K562 (cell line): Measurements from ENCODE around the gene STAT6. TPM values are rescaled to one million over a fixed set of nuclear protein-coding genes. Genes with fewer than 3 reads are reported as not detected.

Experiments used
- BRF1 ChIP-seq: IDR thresholded peaks from 3 replicates; pipeline ENCODE4 v1.6.1; 2011; ENCODE audit warnings: borderline replicate concordance, mild to moderate bottlenecking; ENCODE audit not compliant: insufficient read length; ENCODE audit errors: extremely low read depth
- CLOCK ChIP-seq: fragments of 250-450 bp; sonication (Bioruptor Pico); IDR thresholded peaks from 2 replicates; pipeline ENCODE4 v1.4.0; 2020; ENCODE audit warnings: mild to moderate bottlenecking, moderate library complexity, borderline replicate concordance
- PCBP2 ChIP-seq: fragments of 200-400 bp; formaldehyde crosslinking; IDR thresholded peaks from 2 replicates; pipeline ENCODE4 v1.6.1; 2018; ENCODE audit warnings: low read length, low read depth, mild to moderate bottlenecking, moderate library complexity; ENCODE audit not compliant: poor library complexity, severe bottlenecking
- RBM39 ChIP-seq: fragments of 200-400 bp; formaldehyde crosslinking; optimal IDR thresholded peaks from 2 replicates; pipeline ENCODE3; 2018; ENCODE audit warnings: low read depth, low read length
- TAF1 ChIP-seq: IDR thresholded peaks from 2 replicates; pipeline ENCODE4 v1.6.1; 2011; ENCODE audit warnings: mild to moderate bottlenecking, low read length, moderate library complexity; ENCODE audit not compliant: insufficient read depth, control insufficient read depth, severe bottlenecking; ENCODE audit errors: extremely low read depth
- ZC3H11A ChIP-seq: IDR thresholded peaks from 2 replicates; pipeline ENCODE4 v1.6.1; 2012; ENCODE audit warnings: low read depth, low read length, improper control_type of control experiment
- ZNF253 ChIP-seq: fragments of 250-450 bp; sonication (Bioruptor Pico); conservative IDR thresholded peaks from 2 replicates; pipeline ENCODE4 v1.6.1; 2021; ENCODE audit warnings: mild to moderate bottlenecking
- ZNF518B ChIP-seq: fragments of 250-450 bp; sonication (Bioruptor Pico); IDR thresholded peaks from 2 replicates; pipeline ENCODE4 v1.5.0; 2021; ENCODE audit warnings: mild to moderate bottlenecking, moderate library complexity
- polyA plus RNA-seq, 8 experiments: library from polyadenylated mRNA; depleted of rRNA in 4 of 8; stranded (reverse) in 5 of 8; unstranded in 3 of 8; fragments of >200 nt; fragmentation: Nextera tagmentation in 2 of 8; fragmentation: Illumina TruSeq in 1 of 8; extraction: Ambion mirVana in 2 of 8; extraction: Trizol in 1 of 8; gene quantifications; 2 replicates each; pipeline versions ENCODE4 v1.2.1 to v1.2.3, GENCODE V29; 2011 to 2014; ENCODE audit warnings: inconsistent platforms in 1 of 8, missing spikeins in 1 of 8
- total RNA-seq, 7 experiments: library from RNA; depleted of rRNA in 6 of 7; stranded (reverse); fragments of >200 nt in 6 of 7; fragmentation: Illumina TruSeq in 2 of 7; extraction: Trizol in 2 of 7; gene quantifications; 2 replicates each; pipeline versions ENCODE4 v1.2.1 to v1.2.3, GENCODE V29; 2011 to 2021; ENCODE audit warnings: low replicate concordance in 1 of 7
- TF ChIP-seq, protein P1 (sequence below): fragments of 250-450 bp; sonication (Bioruptor Pico); IDR thresholded peaks from 2 replicates; pipeline ENCODE4 v1.4.0; 2020; ENCODE audit warnings: borderline replicate concordance
- TF ChIP-seq, protein P2 (sequence below): fragments of 250-450 bp; sonication (Bioruptor Pico); IDR thresholded peaks from 2 replicates; pipeline ENCODE4 v1.8.0; 2022; ENCODE audit warnings: moderate library complexity, mild to moderate bottlenecking, inconsistent platforms

STAT6 gene
- total and polyA plus RNA-seq, 9 of the 15 experiments (the other 6 are each of a cell fraction or from before 2014, with no cell fraction given) = 2.4 to 49.5 (median 26.5) TPM

DNA sequence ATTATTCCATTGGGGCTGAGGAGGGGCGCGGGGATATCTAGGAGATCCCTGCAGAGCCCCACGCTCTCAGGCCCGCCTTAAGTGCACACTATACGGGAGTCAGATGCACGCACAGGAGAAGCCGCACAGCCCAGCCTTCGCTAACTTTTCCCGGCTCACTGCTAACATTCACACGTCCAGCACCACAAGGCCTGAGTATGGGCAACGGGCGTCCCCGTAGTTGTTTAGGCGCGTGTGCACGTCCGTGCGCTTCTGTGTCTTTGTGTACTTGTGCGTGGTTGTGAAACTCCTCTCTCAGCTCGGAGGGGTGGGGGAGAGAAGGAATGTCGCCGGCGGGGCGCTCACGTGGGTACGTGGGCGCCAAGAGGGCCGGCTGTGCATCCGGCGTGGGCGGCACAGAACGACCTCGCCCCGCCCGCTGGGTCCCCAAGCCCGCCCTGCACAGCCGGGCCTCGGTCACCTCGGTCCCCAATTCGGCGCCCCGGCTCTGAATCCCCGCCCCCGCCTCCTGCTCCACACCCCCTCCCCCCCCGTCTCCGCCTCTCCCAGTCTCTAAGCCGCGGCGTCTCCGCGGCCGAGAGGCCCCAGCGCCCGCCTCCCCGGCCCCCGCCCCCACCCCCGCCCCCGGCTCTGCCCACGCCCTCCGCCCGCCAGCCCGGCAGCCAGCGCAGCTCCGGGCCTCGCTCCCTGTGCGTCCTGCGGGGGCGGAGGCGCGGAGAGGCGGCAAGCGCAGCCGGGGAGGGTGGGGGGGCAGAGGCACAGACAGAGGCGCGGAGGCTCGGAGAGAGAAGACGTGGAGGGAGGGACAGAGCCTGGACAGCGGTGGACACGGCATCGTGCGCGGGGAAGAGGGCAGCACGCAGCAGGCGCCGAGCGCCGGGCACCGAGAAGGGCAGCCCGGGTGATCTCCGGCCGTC lies 22.6 kb downstream of the STAT6 start, which contains the start of gene NAB2 (continued):
- no peak for TF ChIP-seq BRF1
- no peak for TF ChIP-seq PCBP2
- TF ChIP-seq, protein P1, sequence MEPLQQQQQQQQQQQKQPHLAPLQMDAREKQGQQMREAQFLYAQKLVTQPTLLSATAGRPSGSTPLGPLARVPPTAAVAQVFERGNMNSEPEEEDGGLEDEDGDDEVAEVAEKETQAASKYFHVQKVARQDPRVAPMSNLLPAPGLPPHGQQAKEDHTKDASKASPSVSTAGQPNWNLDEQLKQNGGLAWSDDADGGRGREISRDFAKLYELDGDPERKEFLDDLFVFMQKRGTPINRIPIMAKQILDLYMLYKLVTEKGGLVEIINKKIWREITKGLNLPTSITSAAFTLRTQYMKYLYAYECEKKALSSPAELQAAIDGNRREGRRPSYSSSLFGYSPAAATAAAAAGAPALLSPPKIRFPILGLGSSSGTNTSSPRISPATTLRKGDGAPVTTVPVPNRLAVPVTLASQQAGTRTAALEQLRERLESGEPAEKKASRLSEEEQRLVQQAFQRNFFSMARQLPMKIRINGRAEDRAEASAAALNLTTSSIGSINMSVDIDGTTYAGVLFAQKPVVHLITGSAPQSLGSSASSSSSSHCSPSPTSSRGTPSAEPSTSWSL (CRISPR knock-in tag) = no peak
- no peak for TF ChIP-seq CLOCK (CRISPR knock-in tag)
- TF ChIP-seq ZNF253 (CRISPR knock-in tag) = 0 out of 2 replicates have a peak, but pooled peaks have one; percentile 69
- peak; percentile 82 for TF ChIP-seq TAF1
- TF ChIP-seq, protein P2, sequence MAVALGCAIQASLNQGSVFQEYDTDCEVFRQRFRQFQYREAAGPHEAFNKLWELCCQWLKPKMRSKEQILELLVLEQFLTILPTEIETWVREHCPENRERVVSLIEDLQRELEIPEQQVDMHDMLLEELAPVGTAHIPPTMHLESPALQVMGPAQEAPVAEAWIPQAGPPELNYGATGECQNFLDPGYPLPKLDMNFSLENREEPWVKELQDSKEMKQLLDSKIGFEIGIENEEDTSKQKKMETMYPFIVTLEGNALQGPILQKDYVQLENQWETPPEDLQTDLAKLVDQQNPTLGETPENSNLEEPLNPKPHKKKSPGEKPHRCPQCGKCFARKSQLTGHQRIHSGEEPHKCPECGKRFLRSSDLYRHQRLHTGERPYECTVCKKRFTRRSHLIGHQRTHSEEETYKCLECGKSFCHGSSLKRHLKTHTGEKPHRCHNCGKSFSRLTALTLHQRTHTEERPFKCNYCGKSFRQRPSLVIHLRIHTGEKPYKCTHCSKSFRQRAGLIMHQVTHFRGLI (CRISPR knock-in tag) = peak; percentile 48; the same call in 1 of the 2 replicates
- no peak for TF ChIP-seq ZC3H11A
- no peak for TF ChIP-seq ZNF518B
- TF ChIP-seq RBM39 = no peak
